Left colon (tissue), 2 donors: Measurements from ENCODE around the gene OPRM1. TPM values are rescaled to one million over a fixed set of nuclear protein-coding genes. Genes with fewer than 3 reads are reported as not detected.
"Not testable (repeated sequence)": the region's sequence is repeated elsewhere in the genome, so short reads cannot be mapped to it uniquely, and the experiment has no call there.

Experiments
- ATAC-seq: fragments of 200-7000 bp; cut with Tn5 transposase; one replicate; pipeline ENCODE4 v1.9.1; 2020; ENCODE audit warnings: mild to moderate bottlenecking, moderate library complexity
- DNase-seq, 2 donors: peaks; one replicate each; pipeline ENCODE4 v3.0.0-alpha.2; 2020
- intact Hi-C, 2 donors: fragments of 100-400 bp; cut with DNase I in 1 of 2; cut with micrococcal nuclease in 1 of 2; formaldehyde crosslinking; loops; one replicate each; pipeline versions ENCODE4 v1.11.2 to v1.14.0; 2022; cut with DNase I, micrococcal nuclease
- total RNA-seq, 2 donors: library from RNA; stranded (reverse); fragmentation: NEBNext Ultra II Directional; extraction: Animal tissue kit (Norgen Biotek cat#: 25700); gene quantifications; one replicate each; pipeline ENCODE4 v1.2.1, GENCODE V29; 2021
- donor health status: DM: no; HTN: no; CAD: no.
- donor health status: DM: yes; HTN: yes; CAD: no.

OPRM1 gene
- total RNA-seq, 2 donors from 2014 or later = not detected

DNA sequence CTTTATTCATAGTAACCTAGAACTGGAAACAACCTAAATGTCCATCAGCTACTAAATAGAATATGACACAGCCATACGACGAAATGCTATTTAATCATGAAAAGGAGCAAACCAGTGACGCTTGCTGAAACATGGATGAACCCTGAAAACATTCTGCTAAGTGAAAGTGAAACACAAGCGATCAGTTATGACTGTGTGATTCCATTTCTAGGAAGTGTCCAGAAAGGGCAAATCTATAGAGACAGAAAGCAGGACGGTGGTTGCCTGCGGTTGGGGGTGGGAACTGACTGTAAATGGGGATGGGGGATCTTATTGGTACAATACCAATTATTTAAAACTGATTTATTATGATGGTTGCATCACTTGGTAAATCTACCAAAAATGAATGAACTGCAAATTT lies 190.7 kb downstream of the OPRM1 start:
- intact Hi-C loops = no loop called here
- no peak for ATAC-seq
- no peak for DNase-seq

DNA sequence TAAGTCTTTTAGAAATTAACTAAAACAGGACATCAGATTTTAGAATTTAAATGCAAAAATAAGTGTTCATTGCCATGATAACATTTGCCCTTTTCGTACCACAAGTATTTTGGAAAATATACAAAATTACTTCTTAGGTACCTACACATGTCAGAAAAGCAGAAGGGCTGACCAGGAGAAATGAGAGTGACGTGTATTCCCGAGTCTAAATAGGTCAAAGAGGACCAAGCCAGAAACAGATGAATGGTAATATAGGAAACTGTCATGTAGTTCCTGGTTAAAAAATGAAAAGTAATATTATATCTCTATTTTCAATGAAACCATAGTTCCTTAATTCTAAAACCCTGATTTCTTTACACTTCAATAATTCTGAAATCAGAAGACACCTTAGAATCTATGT lies 191.4 kb downstream of the OPRM1 start:
- DNase-seq (no peak), ATAC-seq (no peak)
- intact Hi-C loops = no loop called here

DNA sequence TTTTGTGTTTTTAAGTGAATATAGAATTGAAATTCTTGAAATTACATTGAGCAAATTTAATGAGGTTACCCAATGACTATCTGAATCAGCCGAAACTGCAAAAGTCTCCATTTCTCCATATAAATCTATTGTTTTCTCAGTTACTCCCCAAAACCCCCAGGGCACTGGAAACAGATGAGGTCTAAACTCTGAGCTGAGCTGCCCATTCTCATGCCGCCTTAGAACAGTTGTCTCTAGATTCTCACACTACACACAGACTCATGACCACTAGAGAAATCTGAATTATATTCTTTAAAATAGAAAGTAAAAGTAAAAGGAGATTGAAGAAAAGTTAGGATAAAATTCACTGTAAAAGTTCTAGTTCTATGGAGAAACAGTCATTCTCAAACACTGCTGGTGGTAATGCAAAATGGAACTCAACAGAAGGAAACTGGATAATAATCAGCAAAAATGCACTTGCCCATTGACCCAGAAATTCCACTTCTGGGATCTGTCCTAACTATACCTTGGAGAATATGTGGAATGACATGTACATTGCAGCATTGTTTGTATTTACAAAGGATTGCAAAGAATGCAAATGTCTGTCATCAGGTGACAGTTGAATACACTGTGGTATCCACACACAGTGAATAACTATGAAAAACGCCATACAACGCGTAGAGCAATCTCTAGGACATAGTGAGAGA lies 192.0 kb downstream of the OPRM1 start:
- intact Hi-C loops = no loop called here
- ATAC-seq = no peak
- DNase-seq = no peak

- DNase-seq (no peak), ATAC-seq (no peak)
- intact Hi-C loops = no loop called here
Measured at GRCh38 chr6:154232013-154232910, 193.2 kb downstream of the OPRM1 start.

DNA sequence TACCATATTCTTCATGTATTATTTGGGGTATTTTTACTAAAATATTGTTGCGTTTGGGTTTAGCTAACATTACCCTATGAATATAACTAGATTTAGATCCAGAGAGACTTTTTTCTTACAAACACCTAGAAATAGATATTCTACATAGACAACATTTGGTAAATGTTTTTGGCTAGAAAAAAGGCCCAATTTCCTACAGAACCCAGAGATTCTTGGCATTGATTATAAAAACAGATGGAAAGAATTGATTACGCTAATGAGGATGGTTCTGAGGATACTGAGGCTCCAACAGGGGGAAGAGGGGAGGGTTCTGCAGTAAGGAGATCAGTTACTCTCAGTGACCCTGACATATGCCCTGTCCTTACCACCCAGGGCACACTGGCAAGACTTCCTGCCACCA lies 194.3 kb downstream of the OPRM1 start:
- ATAC-seq = no peak
- intact Hi-C loops = no loop called here
- DNase-seq = no peak

GRCh38 chr6:154234019-154234772 lies 195.2 kb downstream of the OPRM1 start:
- ATAC-seq = no peak
- intact Hi-C loops = no loop called here
- no peak for DNase-seq

- ATAC-seq (no peak), DNase-seq (no peak)
- intact Hi-C loops = no loop called here
Measured at GRCh38 chr6:154236646-154237301, 197.7 kb downstream of the OPRM1 start.

DNA sequence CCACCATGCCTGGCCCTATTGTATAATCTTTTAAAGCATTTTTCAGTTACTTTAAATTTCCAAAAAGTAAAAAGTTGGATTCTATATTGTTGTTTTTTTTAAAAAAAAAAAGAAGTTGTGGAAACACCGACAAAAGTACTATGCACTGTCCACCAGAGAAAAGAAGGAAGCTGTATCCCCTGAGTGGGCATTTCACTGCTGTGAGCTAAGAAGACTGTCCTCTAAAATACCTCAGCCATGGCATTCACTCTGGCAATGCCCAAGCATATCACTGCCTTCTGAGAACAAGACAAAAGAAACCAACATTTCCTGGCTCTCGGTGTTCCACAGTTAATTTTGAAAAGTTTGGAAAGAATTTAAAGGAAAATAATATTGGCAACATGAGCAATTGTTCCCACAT lies 199.8 kb downstream of the OPRM1 start:
- no peak for ATAC-seq
- intact Hi-C loops = no loop called here
- no peak for DNase-seq

DNA sequence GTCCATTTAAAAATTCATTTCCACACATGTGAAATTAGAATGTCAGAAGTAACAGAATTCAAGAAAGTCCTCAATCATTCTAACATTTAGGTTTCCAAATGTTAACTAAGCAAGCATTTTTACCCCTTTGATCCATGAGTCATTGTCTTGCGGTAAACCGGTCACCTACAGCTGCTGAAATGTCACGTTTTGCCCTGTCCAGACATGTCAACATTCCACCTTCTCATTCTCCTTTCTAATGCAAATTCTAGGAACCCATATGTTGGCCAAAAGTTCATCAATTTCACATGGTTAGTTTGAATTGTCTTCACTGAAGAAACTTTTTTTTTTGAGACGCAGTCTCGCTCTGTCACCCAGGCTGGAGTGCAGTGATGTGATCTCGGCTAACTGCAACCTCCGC lies 200.4 kb downstream of the OPRM1 start:
- ATAC-seq = no peak
- no peak for DNase-seq
- intact Hi-C loops = no loop called here

DNA sequence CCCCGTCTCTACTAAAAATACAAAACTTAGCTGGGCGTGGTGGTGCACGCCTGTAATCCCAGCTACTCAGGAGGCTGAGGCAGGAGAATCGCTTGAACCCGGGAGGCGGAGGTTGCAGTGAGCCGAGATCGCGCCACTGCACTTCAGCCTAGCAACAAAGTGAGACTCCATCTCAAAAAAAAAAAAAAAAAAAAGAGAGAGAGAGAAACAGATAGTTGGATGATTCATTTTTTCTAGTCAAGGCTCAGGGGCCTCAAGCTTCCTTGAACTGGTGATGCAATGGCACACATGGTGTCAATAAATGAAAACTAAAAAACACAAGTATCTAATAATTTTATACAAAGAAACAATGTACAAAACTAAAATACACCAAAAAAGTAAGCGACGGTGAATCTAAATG lies 202.0 kb downstream of the OPRM1 start:
- intact Hi-C loops, DNase-seq, ATAC-seq: not testable (repeated sequence)

DNA sequence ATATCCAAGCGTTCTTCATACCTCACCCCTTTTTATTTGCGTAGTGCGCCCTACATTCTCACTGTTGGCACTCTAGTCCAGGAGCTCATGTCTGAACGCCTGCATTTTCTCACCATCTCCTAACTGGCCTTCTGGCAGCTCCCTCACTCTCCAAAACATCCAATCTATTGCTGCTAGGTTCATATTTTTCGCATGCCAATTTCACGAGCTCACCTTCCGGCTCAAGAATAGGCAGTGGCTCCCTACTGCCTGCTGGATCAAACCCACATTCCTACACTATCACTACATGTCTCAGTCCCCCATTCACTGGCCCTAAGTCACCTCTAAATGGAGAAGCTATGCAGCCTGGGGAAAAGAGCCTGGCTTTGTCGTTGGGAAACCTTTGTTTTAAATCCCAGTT lies 202.5 kb downstream of the OPRM1 start:
- intact Hi-C loops = no loop called here
- ATAC-seq (no peak), DNase-seq (no peak)

DNA sequence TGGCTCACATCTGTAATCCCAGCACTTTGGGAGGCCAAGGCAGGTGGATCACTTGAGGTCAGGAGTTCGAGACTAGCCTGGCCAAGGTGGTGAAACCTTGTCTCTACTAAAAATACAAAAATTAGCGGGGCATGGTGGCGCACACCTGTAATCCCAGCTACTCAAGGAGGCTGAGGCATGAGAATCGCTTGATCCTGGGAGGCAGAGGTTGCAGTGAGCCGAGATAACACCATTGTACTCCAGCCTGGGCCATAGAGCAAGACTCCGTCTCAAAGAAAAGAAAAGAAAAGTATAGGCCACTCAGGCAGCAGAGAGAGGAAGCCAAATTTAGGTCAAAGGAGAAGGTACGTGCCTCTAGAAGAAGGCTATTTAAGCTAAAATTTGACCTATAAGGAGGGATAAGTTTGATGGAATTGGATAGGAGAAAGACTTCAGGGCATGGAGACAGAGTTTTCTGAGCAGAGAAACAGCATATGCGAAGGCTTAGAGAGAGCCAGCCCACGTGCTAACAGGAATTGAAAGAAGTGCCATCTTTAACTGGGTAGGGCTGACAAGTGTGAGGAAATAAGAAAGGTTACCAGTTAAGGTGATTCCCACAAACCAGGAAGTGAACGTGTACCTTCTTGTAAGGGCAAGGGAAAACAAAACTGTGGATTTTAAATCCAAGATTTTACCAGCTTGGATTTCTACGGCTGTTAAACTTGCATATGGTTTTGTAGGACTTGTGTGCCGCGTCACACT lies 203.7 kb downstream of the OPRM1 start:
- DNase-seq (no peak), ATAC-seq (no peak)
- intact Hi-C loops = no loop called here

DNA sequence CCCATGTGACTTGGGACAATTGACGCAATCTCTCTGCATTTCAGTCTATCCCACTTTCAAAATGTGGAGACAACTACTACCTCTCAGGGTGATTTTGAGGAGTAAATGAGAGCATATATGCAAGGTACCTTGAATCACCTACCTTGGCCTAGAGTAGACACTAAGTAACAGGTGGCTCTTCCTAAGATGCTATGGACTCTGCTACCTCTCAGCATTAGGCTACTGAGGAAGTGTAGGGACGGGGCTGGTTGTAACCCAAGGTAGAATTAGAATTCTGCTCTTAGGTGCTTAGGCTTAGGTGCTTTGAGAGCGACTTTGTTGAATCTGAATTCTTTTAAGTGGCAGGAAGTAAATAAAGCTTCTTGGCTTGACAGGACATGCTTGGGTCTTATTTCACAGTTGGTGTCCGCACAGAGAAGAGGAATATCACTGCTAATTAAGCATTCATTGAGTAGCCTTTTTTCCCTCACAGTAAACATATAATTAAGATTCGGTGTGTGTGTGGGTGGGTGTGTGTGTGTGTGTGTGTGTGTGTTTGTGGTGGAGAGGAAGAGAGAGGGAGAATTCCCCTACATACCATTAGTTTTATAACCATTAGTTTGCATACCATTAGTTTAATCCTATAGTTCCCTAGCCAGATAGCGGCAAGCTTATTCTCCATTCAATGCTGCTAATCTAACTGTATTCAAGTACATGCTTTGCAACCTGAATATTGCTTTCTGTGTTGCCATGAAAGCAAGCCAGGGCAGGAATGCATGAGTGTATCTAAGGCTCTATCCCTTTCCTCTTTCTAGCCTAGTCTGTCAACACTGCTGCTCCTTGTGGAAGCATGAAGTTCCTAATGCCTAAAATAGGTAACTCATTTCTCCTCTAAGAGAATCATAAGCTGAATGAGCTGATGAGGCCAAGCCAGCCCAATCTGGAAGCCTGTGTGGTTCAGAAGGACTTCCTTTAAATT lies 205.0 kb downstream of the OPRM1 start:
- ATAC-seq = no peak
- DNase-seq = no peak
- intact Hi-C loops = no loop called here

- intact Hi-C loops = no loop called here
- ATAC-seq (no peak), DNase-seq (no peak)
Measured at GRCh38 chr6:154245506-154245905, 206.5 kb downstream of the OPRM1 start.

DNA sequence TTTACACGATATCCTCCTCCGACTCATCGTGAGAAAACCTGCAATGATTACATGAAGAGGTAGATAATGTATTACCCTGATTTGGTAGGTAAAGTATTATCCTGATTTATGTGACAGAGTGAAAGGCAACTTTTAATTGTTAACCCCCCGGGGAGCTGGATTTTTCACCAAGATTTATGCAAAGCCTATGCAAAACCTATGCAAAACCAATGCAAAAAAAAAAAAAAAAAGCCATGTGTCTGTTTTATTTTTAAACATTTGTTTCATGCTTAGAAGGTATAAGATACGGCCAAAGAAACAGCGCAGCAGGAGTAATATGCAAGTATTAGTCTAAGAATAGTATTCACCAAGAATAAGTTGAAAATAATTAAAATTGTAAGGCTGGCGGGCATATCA lies 207.7 kb downstream of the OPRM1 start:
- intact Hi-C loops = no loop called here
- ATAC-seq (no peak), DNase-seq (no peak)

- no peak for DNase-seq
- ATAC-seq = no peak
- intact Hi-C loops = no loop called here
Measured at GRCh38 chr6:154247119-154247861, 208.2 kb downstream of the OPRM1 start.
